ENCODE measurements around the gene ASH1L. TPM values are rescaled to one million over a fixed set of nuclear protein-coding genes. Genes with fewer than 3 reads are reported as not detected.

ASH1L gene
- polyA plus RNA-seq, 1 donor: 30.1 TPM

DNA sequence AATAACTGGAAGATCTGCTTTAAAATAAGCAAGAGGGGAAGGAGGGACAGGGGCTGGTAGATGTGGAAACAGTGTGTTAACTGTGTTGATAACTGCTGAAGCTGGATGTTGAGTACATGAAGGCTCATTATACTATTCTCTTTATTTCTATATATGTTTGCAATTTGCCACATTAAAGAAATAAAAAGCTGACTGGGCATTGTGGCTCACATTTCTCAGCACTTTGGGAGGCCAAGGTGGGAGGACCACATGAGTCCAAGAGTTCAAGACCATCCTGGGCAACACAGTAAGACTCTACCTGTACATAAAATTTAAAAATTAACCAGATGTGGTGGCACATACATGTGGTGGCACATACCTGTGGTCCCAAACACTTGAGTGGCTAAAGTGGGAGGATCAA is 6.7 kb downstream of the ASH1L start:
- no peak for DNase-seq
- Histone ChIP-seq H3K27ac (ENCODE audit: low read length) (no peak overlapping the region), H3K4me1 (ENCODE audit: control insufficient read depth, insufficient read depth, low read length) (no peaks in the 10 kb centered on the region), H3K9me3 (ENCODE audit: control insufficient read depth, low read depth, low read length) (no peaks in the 10 kb centered on the region), H3K27me3 (ENCODE audit: control insufficient read depth, insufficient read depth, low read length) (no peaks in the 10 kb centered on the region), H3K36me3 (ENCODE audit: control insufficient read depth, insufficient read depth, low read length) (peaks cover 21% of the 10 kb centered on the region), H3K4me3 (ENCODE audit: low read length) (no peak overlapping the region)

DNA sequence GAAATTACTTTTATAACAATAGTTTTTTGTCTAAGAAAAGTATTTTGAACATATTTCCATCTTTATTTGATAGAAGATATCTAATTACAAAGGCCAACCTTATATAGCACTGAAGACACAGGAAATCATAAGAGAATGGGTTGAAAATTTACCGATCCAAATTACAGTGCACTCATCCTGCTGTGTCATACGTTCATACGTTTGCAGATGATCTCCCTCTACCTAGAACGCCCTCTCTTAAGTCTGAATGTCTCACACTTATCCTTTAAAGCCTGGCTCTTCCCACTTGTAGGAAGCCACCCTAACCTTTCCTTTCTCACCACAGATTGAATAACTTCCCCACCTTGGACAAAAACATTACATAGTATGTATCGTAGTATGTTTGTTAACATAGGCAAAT is 9.3 kb downstream of the ASH1L start:
- Histone ChIP-seq H3K27ac (ENCODE audit: low read length) (no peak overlapping the region), H3K36me3 (ENCODE audit: control insufficient read depth, insufficient read depth, low read length) (peaks cover 17% of the 10 kb centered on the region), H3K27me3 (ENCODE audit: control insufficient read depth, insufficient read depth, low read length) (no peaks in the 10 kb centered on the region), H3K4me3 (ENCODE audit: low read length) (no peak overlapping the region), H3K9me3 (ENCODE audit: control insufficient read depth, low read depth, low read length) (no peaks in the 10 kb centered on the region), H3K4me1 (ENCODE audit: control insufficient read depth, insufficient read depth, low read length) (no peaks in the 10 kb centered on the region)
- WGBS (ENCODE audit: insufficient coverage, low lambda C conversion rate): 100% methylated on average over 1 of the region's 5 CpGs
- DNase-seq: no peak

DNA sequence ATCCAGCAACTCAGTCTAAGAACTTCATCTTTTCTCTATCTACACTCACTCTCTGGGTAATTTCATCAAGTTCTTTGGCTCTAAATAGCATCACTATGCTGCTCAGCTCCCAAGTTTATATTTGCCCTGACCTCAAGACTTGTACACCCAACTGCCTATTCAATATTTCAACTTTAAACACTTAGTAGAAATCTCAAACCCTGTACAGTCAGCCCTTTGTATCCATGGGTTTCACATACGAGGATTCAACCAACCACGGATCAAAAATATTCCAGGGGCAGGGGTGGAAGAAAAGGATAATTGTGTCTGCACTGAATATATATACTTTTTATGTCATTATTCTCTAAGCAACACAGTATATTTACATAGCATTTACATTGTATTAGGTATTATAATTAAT is 13.9 kb downstream of the ASH1L start:
- no peaks in the 10 kb centered on the region for H3K27me3 ChIP-seq (ENCODE audit: control insufficient read depth, insufficient read depth, low read length)
- DNase-seq: no peak
- H3K36me3 ChIP-seq (ENCODE audit: control insufficient read depth, insufficient read depth, low read length): peaks cover 4% of the 10 kb centered on the region
- no peaks in the 10 kb centered on the region for H3K4me1 ChIP-seq (ENCODE audit: control insufficient read depth, insufficient read depth, low read length)
- no peak overlapping the region for H3K27ac ChIP-seq (ENCODE audit: low read length)
- H3K9me3 ChIP-seq (ENCODE audit: control insufficient read depth, low read depth, low read length): no peaks in the 10 kb centered on the region
- H3K4me3 ChIP-seq (ENCODE audit: low read length): no peak overlapping the region
- 80% methylated on average over 1 of the region's 2 CpGs for WGBS (ENCODE audit: insufficient coverage, low lambda C conversion rate)

DNA sequence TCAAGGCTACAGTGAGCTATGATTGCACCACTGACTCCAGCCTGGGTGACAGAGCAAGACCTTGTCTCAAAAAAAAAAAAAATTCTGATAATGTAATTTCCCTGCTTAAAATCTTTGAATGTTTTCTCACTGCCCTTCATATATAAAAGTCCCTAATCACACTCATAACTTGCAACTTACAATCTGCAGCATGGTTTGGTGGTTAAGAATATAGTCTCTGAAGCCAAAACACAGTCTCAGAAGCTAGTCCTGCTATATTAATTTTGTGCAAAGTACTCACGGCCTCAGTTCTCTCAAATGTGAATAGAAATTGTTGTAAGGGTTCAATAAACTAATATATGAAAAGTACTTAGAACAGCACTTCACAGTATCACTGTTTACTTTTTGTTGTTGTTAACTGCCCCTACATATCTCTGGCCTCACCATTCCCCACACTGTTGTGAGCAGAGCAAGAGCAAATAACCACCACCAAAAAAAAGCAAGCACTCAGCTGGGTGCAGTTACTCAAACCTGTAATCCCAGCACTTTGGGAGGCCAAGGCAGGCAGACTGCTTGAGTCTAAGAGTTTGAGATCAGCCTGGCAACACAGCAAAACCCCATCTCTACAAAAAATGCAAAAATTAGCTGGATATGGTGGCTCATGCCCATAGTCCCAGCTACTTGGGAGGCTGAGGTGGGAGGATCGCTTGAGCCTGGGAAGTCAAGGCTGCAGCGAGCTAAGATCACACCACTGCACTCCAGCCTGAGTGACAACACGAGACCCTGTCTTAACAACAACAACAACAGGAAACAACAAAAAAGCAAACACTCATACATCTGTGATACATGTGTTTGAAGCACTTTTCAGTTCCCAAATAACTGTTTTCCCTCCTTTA is 22.4 kb downstream of the ASH1L start:
- Histone ChIP-seq H3K4me1 (ENCODE audit: control insufficient read depth, insufficient read depth, low read length) (peaks cover 7% of the 10 kb centered on the region), H3K27me3 (ENCODE audit: control insufficient read depth, insufficient read depth, low read length) (no peaks in the 10 kb centered on the region), H3K9me3 (ENCODE audit: control insufficient read depth, low read depth, low read length) (no peaks in the 10 kb centered on the region), H3K36me3 (ENCODE audit: control insufficient read depth, insufficient read depth, low read length) (peaks cover 3% of the 10 kb centered on the region), H3K27ac (ENCODE audit: low read length) (no peak overlapping the region), H3K4me3 (ENCODE audit: low read length) (no peak overlapping the region)
- DNase-seq: no peak
- 80% methylated on average over 1 of the region's 4 CpGs for WGBS (ENCODE audit: insufficient coverage, low lambda C conversion rate)

DNA sequence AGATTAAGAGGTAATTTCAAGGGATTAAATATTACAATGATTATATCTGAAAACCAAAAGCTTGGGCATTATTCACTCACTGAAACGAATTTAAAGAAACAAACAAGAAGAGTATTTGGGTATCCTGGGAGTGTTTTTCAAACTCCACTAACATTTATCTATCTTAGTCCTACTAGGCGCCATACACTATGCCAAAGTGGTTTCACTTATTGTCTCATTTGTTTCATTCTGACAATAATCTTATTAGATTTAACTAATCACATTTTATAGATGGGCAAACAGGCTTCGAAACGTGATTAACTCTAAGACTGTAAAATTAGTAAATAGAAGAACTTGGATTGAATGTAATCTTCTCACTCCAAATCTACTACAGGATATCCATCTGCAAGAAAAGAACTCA is 25.4 kb downstream of the ASH1L start:
- Histone ChIP-seq H3K4me1 (ENCODE audit: control insufficient read depth, insufficient read depth, low read length) (peaks cover 7% of the 10 kb centered on the region), H3K27me3 (ENCODE audit: control insufficient read depth, insufficient read depth, low read length) (no peaks in the 10 kb centered on the region), H3K27ac (ENCODE audit: low read length) (no peak overlapping the region)

DNA sequence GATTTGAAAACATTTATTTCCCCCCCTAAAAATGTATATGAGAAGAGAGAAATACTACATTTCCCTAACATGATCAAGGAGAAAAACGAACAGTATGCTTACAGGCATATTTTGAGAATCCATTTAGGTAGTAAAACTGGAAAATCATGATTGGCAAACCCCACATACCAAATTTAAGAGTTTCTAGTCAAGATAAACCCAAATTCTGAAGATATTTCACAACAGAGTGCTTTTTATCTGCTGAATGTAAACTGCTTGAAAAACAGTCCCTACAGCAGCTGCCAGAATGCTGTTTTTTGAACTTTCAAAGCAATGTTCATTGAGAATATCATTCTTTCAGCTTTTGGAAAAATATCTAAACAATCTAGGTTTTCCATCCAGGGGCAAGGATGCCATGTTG is 31.0 kb downstream of the ASH1L start:
- no peak for DNase-seq
- Histone ChIP-seq H3K36me3 (ENCODE audit: control insufficient read depth, insufficient read depth, low read length) (no peaks in the 10 kb centered on the region), H3K27me3 (ENCODE audit: control insufficient read depth, insufficient read depth, low read length) (no peaks in the 10 kb centered on the region), H3K4me1 (ENCODE audit: control insufficient read depth, insufficient read depth, low read length) (peaks cover 3% of the 10 kb centered on the region), H3K4me3 (ENCODE audit: low read length) (no peak overlapping the region), H3K27ac (ENCODE audit: low read length) (no peak overlapping the region), H3K9me3 (ENCODE audit: control insufficient read depth, low read depth, low read length) (no peaks in the 10 kb centered on the region)
- 100% methylated on average over 1 of the region's 1 CpG for WGBS (ENCODE audit: insufficient coverage, low lambda C conversion rate)

More for the DNA sequence above, 25.4 kb downstream of the ASH1L start:
- no peak for DNase-seq
- no peak overlapping the region for H3K4me3 ChIP-seq (ENCODE audit: low read length)
- no CpG with 5 or more reads among the region's 4 CpGs for WGBS (ENCODE audit: insufficient coverage, low lambda C conversion rate)
- no peaks in the 10 kb centered on the region for H3K9me3 ChIP-seq (ENCODE audit: control insufficient read depth, low read depth, low read length)
- H3K36me3 ChIP-seq (ENCODE audit: control insufficient read depth, insufficient read depth, low read length): no peaks in the 10 kb centered on the region

DNA sequence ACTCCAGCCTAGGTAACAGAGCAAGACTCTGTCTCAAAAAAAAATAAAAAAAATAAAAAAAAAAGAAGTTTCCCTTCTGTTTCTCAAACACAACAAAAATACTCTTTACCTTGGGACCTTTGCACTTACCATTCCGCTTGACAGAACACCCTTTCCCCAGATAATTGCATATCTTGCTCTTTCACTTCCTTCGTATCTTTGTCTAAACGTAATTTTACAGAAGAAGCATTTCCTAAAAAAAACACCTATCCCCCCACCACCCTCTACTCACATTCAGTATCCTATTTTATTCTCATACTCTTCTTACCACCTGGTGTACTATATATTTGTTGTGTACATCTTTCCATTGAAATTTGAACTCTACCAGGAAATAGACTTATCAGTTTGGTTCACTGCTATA is 32.7 kb downstream of the ASH1L start:
- no peak for DNase-seq
- H3K9me3 ChIP-seq (ENCODE audit: control insufficient read depth, low read depth, low read length): no peaks in the 10 kb centered on the region
- H3K27me3 ChIP-seq (ENCODE audit: control insufficient read depth, insufficient read depth, low read length): no peaks in the 10 kb centered on the region
- H3K4me3 ChIP-seq (ENCODE audit: low read length): no peak overlapping the region
- no peaks in the 10 kb centered on the region for H3K36me3 ChIP-seq (ENCODE audit: control insufficient read depth, insufficient read depth, low read length)
- no peaks in the 10 kb centered on the region for H3K4me1 ChIP-seq (ENCODE audit: control insufficient read depth, insufficient read depth, low read length)
- 86% methylated on average over 2 of the region's 3 CpGs for WGBS (ENCODE audit: insufficient coverage, low lambda C conversion rate)
- no peak overlapping the region for H3K27ac ChIP-seq (ENCODE audit: low read length)

DNA sequence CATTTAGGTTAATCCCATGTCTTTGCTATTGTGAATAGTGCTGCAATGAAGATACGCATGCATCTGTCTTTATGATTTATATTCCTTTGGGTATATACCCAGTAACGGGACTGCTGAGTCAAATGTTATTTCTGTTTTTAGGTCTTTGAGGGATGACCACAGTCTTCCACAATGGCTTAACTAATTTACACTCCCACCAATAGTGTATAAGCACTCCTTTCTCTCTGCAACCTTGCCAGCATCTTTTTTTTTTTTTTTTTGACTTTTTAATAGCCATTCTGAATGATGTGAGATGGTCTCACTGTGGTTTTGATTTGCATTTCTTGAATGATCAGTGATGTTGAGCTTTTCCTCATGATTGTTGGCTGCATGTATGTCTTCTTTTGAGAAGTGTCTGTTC is 33.5 kb downstream of the ASH1L start:
- no peaks in the 10 kb centered on the region for H3K9me3 ChIP-seq (ENCODE audit: control insufficient read depth, low read depth, low read length)
- no peak overlapping the region for H3K4me3 ChIP-seq (ENCODE audit: low read length)
- H3K27me3 ChIP-seq (ENCODE audit: control insufficient read depth, insufficient read depth, low read length): no peaks in the 10 kb centered on the region
- no peak overlapping the region for H3K27ac ChIP-seq (ENCODE audit: low read length)
- 100% methylated on average over 1 of the region's 2 CpGs for WGBS (ENCODE audit: insufficient coverage, low lambda C conversion rate)
- no peak for DNase-seq
- H3K4me1 ChIP-seq (ENCODE audit: control insufficient read depth, insufficient read depth, low read length): no peaks in the 10 kb centered on the region
- no peaks in the 10 kb centered on the region for H3K36me3 ChIP-seq (ENCODE audit: control insufficient read depth, insufficient read depth, low read length)

DNA sequence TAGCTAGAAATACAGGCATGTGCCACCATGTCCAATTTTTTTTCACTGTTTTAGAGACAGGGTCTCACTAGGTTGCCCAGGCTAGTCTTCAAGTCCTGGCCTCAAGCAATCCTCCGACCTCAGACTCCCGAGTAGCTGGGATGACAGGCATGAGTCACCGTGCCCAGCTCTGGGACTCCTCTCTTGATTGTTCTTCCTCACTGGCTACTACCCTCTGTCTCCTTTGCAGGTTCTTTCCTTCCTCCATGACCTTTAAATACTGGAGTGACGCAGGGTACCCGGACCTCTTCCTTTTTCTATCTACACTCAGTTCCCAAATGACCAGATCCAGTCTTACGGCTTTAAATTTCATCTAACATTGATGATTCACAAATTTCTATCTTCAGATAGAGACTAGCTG is 34.9 kb downstream of the ASH1L start:
- H3K4me1 ChIP-seq (ENCODE audit: control insufficient read depth, insufficient read depth, low read length): no peaks in the 10 kb centered on the region
- WGBS (ENCODE audit: insufficient coverage, low lambda C conversion rate): no CpG with 5 or more reads among the region's 6 CpGs
- no peaks in the 10 kb centered on the region for H3K36me3 ChIP-seq (ENCODE audit: control insufficient read depth, insufficient read depth, low read length)
- no peaks in the 10 kb centered on the region for H3K27me3 ChIP-seq (ENCODE audit: control insufficient read depth, insufficient read depth, low read length)
- H3K9me3 ChIP-seq (ENCODE audit: control insufficient read depth, low read depth, low read length): no peaks in the 10 kb centered on the region
- no peak overlapping the region for H3K27ac ChIP-seq (ENCODE audit: low read length)
- H3K4me3 ChIP-seq (ENCODE audit: low read length): no peak overlapping the region
- DNase-seq: no peak

DNA sequence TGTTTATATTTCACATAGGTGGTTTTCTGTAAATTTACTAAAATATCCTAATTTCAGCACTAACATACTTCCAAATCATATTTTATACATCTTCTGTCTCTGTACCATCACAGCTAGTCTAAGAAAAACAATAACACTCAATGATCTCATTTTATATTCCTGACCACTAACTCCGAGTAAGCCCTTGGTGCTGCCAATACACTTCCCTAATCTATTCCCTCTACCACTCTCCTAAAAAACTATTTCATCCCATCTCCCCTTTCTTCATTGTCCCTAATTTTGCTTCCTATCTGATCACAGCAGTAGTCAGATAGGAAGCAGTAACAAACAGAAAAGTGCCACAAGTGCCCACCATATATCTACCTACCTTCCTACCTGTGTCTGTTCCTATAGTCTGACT is 36.2 kb downstream of the ASH1L start:
- H3K9me3 ChIP-seq (ENCODE audit: control insufficient read depth, low read depth, low read length): no peaks in the 10 kb centered on the region
- no peaks in the 10 kb centered on the region for H3K36me3 ChIP-seq (ENCODE audit: control insufficient read depth, insufficient read depth, low read length)
- no peaks in the 10 kb centered on the region for H3K4me1 ChIP-seq (ENCODE audit: control insufficient read depth, insufficient read depth, low read length)
- H3K27me3 ChIP-seq (ENCODE audit: control insufficient read depth, insufficient read depth, low read length): no peaks in the 10 kb centered on the region
- H3K27ac ChIP-seq (ENCODE audit: low read length): no peak overlapping the region
- H3K4me3 ChIP-seq (ENCODE audit: low read length): no peak overlapping the region
- DNase-seq: no peak
- WGBS (ENCODE audit: insufficient coverage, low lambda C conversion rate): 100% methylated on average over 1 of the region's 1 CpG

DNA sequence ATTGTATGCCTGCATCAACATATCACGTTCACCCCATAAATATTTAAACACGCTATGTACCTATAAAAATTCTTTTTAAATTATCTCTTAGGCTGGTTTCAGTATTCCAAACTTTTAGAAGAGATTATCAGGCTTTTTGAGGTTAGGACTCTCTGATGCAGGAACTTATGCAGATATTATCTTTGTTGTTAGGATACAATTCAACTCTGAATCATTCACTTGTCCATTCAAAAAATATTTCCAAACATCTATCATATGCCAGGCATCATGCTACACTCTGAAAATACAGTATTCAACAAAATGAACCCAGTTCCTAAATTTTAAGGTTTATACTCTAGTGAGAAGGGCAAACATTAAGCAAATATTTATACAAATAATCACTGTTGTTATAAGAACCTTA is 40.5 kb downstream of the ASH1L start:
- no peak for DNase-seq
- H3K27me3 ChIP-seq (ENCODE audit: control insufficient read depth, insufficient read depth, low read length): no peaks in the 10 kb centered on the region
- H3K36me3 ChIP-seq (ENCODE audit: control insufficient read depth, insufficient read depth, low read length): peaks cover 4% of the 10 kb centered on the region
- H3K4me1 ChIP-seq (ENCODE audit: control insufficient read depth, insufficient read depth, low read length): no peaks in the 10 kb centered on the region
- no peaks in the 10 kb centered on the region for H3K9me3 ChIP-seq (ENCODE audit: control insufficient read depth, low read depth, low read length)
- H3K27ac ChIP-seq (ENCODE audit: low read length): no peak overlapping the region
- 100% methylated on average over 1 of the region's 2 CpGs for WGBS (ENCODE audit: insufficient coverage, low lambda C conversion rate)
- H3K4me3 ChIP-seq (ENCODE audit: low read length): no peak overlapping the region

Measured in large intestine (tissue), 3 donors.